NCI-H2029 treated with DMSO at 0.1 percent for 48 hours (cell line): ENCODE results near the gene LFNG.

ENCODE experiments used
- DNase-seq: peaks from one replicate; lab custom pipeline; 2025; lab: John Stamatoyannopoulos, UW

LFNG gene

DNA sequence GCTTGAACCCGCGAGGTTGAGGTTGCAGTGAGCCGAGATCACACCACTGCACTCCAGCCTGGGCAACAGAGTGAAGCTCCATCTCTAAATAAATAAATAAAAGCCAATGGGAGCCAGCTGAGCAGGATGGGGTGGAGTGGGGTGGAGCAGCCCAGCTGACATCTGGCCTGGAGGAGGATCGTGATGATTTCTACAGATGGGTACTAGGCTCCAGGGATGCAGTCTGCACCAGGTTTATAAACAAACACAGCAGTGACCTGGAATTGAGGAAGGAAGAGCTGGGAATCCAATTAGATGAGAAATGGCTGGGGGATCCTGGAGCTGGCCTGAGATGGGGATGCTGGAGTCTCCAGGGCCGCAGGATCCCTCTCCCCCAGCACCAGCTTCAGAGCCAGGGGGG is 36.1 kb upstream of the LFNG start:
- DNase-seq, result no peak

DNA sequence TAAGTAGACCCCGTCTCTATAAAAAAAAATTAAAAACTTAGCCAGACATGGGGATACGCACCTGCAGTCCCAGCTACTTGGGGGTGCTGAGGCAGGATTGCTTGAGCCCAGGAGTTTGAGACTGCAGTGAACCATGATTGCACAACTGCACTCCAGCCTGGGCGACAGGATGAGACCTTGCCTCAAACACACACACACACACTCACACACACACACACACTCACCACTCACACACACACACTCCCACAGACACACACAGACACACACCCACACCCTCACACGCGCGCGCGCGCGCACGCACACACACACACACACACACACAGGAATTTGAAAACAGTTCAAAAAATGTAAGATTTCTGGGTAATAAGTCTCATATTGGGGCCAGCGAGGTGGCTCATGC is 34.7 kb upstream of the LFNG start:
- no peak for DNase-seq

DNA sequence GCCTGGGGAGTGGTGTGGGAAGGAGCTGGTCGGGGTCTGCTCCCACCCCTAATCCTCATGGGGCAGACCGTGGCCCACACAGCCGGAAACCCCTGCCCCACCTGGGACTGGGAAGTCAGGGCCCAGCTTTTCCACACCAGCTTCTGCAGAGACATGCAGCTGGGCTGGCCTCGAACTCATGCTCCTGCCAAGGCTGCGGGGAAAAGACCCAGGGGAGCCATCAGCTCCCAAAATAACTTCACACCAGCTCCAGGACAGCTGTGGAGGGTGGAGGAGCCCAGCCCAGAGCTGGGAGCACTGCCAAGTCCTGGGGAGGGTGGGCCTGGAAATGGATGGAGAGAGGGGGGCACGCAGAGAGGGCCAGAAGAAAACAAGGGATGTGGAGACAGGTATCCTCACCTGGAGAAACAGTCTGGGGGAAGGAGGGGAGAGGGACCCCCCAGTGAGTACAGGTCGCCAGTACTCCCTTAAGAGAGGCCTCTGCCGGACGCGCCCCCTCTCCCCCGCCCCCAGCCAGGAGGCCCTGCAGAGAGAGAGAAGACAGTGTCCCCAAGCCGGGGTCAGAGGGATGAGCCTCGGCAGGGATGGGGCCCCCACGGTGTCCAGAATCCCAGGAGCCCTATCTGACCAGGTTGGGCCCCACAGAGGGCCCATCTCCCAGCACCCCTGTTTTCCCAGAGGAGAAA is 31.8 kb upstream of the LFNG start:
- DNase-seq, result no peak

DNA sequence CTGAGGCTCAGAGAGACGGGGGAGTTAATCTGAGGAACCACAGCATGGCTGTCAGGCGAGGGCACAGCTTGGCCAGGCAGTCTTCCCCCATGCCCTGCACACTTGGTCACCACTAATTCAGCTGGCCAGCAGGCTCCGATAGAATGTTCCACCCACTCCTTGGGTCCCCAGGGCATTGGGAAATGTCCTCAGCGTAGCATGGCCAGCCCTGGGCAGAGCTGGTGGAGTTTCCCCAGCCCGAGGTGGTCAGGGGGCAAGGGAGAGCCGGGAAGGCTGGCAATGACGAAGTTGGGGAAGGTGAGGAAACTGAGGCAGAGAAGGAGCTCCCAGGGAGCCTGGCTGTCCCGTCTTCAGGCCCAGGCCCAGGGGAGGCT is 31.3 kb upstream of the LFNG start:
- DNase-seq, result no peak

DNA sequence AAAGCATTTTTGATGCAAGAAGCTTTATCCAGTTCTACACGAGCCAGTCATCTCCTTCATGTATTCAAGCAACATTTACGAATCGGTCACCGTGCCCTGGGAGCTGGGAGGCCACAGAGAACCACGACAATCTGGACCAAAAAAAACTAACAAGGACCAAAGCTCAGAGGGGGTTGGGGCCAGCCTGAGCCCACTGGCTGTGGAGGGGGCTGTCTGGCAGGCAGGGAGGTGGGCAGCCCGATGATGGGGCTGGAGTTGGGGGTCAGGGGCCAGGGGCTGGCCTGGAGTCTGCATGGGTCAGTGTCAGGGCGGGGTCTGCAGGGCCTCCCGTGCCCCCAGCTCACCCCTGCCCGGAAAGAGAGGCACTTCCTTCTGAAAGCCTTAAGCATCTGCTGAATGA is 30.9 kb upstream of the LFNG start:
- DNase-seq, result no peak

DNA sequence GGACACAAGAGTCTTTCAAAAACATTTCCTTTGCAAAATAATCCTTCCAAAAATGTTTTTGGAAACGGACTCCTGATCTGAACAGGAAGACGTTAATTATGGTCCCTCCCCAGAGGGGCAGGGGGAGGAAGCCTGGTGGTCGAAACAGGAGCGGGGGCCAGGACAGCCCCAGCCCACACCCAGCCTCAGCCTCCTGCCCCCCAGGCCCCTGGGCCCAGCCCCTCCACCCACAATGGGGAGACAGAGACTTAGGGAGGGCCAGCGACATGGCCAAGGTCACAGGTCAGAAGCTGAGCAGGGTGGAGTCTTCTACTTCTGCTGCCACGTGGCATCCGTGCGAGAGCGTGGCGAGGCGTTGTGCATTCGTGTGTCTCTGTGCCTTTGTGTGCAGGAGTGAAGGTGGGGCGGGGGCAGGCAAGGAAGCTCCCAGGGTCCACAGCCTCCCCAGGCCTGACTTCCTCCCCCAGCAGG is 29.4 kb upstream of the LFNG start:
- no peak for DNase-seq

DNA sequence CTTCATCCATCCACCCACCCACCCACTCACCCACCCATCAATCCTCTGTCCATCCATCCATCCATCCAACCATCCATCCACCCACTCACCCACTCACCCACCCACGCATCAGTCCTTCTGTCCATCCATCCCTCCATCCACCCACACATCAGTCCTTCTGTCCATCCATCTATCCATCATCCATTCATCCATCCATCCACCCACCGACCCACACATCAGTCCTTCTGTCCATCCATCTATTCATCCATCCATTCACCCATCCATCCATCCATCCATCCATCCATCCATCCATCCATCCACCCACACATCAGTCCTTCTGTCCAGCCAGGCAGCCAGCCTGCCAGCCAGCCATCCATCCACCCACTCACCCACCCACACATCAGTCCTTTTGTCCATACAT is 27.5 kb upstream of the LFNG start:
- DNase-seq, result no peak

DNA sequence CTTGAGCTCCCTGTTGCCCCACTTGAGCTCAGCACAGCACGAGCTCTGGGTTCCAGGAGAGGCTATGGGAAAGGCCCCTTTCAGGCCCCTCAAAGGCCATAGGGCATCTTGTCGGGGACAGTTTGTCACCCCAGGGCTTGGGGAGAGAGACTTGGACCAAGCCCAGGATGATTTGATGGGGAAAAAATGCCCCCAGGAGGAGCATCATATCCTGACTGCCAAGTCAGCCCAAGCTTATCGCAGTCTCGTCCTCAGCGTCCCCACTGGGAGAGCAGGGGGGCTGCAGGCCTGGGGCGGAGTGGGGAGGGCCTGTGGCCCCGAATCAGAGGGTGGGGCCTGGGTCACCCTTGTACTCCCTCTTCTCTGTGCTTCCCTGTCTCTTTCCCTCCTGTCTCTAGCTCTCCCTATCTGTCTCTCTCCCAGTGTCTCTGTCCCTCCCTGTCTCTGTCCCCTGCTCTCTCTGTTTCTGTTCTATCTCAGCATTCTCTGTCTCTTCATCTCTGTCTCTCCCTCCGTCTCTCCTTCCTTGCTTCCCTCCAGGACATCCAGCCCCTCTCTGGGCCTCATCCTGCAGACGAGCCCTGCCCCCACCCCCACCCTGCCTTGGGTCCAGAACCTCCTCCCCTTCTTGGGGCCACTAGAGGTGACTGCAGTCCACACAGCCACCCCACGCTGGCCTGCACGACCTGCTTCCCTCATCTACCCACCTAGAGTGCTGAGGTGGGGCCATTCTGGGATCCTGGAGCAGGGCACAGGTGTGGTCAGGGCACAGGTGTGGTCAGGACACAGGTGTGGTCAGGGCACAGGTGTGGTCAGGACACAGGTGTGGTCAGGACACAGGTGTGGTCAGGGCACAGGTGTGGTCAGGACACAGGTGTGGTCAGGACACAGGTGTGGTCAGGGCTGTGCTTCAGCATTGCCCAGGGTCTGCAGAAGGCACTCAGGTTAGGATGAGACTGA is 26.1 kb upstream of the LFNG start:
- DNase-seq, result no peak

DNA sequence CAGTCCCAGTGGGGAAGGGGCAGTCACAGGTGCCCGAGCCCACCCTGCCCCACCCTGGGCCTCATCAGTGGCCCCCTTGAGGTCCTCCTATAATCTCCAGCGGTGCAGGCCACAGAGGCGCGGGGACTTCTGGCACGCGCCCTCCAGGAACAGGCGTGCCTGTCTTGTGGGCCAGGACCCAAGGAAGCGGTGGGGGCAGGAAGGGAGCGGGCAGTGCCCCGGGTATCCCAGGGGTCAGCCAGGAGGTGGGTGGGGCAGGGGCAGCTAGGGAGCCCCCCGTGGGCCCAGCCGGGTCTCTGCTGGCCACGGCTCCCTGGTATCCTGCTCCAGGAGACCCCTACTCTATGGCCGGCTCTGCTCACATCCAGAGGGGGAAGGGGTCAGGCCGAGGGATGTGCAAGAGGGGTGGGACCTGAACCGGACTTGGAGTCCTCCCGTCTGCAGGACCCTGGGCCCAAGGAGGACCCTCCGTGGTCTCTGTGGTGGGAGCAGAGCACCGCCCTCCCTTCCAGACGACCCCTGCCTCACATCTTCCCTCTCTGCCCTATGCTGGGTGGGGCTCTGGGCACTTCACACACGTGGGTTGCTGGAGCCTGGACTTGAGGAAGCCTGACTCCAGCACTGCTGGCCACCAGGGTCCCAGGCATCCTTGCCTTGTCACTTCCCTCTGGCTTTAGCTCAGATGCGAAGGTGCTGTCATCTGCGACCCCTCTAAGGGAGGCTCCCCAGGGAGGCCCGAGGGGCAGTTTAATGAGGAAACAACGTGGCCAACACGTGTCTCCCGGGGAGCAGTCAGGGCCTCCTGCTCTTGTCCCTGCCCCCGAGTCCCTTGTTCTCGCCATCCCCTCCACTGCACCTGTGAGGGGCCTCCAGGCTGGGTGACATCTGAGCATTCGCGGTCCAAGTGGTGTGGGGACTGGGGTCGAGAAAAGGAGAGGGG is 25.1 kb upstream of the LFNG start:
- DNase-seq, result no peak

DNA sequence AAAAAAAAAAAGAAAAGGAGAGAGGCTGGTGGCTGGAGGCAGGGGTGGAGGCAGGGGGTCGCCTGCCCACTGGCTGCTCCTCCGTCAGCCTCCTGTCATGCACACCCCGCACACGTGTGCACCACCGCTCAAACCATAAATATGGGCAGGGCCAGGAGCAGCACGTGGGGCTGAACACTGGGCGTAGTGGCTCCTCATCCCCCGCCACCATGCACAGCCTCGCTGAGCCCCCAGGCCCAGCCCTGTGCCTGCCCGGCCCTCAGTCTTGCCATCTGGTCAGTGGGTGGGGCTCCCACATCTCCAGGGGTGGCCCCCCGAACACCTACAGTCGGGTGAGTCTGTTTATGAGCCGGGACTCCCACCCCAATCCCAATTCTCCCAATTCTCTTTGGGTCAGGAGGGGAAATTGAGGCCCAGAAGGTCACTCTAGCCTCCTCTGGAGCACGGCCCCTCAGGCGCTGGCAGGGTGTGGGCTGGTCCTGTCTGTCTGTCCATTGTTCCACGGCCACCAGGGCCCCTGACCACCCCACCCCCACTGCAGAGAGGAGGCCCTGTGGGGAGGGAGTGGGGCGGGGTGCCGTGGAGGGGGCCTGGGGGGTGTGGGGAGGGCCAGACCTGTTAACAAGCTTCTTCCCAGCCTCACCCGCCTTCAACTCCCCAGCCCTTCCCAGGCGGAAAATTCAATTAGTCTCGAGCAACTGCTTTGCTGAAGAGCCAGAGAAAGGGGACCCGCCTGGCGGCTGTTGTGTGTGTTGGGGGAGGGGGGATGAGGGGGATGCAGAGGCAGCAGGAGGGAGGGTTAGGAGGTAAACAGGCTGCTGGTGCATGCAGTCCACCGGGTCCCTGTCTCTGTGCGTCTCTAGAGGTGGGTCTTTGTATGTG is 23.9 kb upstream of the LFNG start:
- DNase-seq, result no peak

DNA sequence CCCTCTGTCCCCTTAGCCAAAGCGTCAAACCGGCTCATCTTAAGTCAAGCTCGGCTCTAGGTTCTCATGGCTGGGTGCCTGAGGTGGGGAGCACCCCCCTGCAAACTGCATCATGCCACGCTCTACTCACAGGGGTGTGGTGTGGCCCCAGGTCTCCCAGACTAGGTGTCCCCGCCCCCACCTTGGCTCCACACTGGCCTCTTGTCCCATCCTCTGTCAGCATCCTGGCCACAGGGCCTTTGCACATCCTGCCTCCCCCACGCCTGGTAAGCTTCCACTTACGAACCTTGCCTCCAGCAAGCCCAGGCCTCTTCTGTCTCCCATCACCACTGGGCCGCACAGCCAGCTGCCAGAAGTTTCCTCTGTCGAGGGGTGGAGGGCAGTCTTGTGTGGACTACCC is 23.2 kb upstream of the LFNG start:
- no peak for DNase-seq

DNA sequence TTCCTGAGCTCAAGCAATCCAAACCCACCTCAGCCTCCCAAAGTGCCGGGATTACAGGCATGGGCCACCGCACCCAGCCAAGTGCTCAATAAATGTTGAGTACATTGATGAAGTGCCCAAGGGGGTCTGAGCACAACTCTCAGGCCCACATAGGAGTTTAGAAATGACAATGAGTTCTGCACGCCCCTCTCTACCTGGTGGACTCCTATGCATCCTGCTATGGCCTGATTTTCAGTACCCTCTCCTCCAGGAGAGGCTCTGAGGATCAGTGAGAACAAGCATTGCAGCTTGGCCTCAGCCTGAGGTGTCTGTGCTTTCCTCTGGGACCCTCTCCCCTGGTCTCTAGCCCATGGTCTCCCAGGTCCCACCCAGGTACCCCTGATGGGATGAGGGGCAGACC is 22.5 kb upstream of the LFNG start:
- DNase-seq, result no peak

DNA sequence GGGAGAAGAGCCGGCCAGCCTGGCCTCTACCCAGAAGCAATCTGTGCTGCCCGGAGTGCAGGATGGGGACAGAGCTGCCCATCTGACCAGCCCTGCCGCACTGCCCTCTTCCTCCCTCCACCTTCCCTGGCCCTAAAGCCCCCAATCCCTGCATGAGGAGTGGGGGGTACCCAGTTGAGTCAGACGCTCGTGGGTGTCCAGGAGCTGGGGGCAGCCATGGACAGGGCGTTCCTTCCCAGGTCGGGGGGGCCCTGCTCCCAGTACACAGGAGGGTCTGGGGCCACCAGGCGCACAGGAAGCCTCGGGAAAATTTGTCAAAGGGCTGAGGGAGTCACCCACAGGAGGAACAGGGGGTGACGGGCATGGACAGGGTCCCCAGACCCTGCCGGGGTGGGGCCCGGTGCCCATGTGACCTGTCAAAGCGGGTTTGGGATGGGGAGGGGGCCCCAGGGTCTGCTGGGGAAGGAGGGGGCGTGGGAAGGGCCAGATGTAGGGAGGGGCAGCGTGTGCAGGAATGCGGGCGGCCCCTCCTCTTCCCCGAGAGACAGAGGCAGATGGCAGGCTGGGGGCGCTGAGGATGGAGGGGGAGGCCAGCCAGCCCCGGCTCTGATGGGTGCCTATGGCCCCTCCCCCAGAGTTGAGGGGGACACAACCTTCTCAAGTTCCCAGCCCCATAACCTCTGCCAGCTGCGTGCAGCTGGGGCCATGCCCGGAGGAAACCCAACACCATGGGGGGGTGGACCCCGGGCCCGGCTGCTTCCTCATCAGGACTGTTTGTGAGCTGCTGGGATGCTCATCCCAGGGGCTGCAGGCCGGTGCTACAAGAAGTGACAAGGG is 21.9 kb upstream of the LFNG start:
- DNase-seq, result no peak

DNA sequence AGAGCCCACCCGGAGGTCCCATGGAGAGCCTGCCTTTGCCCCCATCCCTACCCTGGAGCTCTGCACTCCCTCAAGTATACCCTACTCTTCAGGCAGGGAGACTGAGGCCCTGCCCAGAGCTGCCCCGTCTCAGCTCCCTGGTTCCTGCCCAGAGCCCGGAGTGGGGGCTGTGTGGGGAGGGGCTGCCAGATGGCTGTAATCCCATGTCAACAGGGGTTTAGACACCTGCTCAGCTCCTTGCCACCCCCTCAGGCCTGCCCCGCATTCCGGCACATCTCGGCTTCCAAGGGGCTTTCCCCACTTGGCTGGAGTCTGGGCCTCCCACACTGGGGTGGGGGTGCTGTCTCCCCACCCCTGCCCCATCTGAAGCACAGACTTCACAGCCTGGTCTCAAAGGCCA is 20.9 kb upstream of the LFNG start:
- no peak for DNase-seq

DNA sequence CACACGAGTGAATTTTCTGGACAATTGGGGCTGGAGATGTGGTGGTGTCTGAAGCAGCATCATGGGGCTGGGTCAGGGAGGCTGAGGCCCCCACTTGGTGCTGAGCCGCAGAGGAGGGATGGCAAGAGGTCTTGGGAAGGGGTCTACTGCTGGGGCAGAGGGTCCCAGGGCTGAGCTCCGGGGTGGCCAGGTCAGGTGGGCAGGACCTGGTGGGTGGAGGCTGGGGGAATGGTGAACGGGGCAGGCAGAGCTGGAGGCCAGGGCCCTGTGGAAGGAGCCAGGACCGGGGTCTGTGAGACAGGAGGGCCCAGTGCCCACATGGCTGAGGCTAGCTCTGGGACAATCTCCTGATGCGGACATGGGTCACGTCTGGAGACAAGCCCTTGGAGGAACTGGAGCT is 20.4 kb upstream of the LFNG start:
- no peak for DNase-seq

DNA sequence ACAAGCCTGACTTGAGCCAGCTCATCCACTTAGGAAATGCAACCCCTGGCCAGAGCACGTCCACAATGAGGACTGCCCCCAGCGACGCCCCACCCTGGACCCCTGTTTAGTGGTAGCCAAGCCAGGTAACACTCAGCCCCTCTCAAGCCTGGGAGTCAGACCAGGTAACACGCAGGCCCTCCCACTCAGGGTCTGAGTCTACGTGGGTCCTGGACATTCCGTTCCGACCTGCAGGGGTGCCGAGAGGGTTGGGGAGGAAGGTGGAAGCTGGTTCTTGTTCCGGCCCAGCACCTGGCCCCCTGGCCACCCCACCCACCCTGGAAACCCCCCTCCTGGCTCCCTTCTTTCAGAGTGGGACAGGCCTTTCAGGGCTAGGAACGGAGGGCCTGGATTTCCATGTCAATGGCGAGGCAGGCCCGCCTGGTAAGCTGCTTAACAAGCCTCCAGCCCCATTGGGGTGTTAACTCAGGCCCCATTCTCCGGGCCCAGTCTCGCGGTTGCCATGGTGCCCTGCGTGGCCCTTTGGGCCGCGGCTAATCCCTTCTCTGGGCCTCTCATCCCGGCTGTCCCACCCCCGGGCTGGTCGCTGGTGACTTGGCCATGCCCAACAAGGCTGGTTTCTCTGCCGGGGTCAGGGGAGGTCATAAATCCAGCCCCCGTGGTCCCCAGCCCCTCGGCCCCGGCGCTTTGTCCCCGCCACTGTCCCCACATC is 19.7 kb upstream of the LFNG start:
- DNase-seq, result no peak

DNA sequence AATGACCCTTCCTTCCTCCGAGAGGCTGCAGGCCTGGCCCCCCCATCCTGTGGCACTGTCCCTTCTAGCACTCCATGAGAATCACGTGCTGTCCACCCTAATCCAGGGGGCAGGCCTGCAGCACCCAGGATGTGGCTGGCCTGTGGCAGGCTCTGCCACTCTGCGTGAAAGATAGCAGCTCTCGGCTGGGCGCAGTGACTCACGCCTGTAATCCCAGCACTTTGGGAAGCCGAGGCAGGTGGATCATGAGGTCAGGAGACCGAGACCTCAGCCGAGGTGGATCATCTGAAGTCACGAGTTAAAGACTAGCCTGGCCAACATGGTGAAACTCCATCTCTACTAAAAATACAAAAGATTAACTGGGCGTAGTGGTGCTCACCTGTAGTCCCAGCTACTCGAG is 18.9 kb upstream of the LFNG start:
- DNase-seq, result no peak

DNA sequence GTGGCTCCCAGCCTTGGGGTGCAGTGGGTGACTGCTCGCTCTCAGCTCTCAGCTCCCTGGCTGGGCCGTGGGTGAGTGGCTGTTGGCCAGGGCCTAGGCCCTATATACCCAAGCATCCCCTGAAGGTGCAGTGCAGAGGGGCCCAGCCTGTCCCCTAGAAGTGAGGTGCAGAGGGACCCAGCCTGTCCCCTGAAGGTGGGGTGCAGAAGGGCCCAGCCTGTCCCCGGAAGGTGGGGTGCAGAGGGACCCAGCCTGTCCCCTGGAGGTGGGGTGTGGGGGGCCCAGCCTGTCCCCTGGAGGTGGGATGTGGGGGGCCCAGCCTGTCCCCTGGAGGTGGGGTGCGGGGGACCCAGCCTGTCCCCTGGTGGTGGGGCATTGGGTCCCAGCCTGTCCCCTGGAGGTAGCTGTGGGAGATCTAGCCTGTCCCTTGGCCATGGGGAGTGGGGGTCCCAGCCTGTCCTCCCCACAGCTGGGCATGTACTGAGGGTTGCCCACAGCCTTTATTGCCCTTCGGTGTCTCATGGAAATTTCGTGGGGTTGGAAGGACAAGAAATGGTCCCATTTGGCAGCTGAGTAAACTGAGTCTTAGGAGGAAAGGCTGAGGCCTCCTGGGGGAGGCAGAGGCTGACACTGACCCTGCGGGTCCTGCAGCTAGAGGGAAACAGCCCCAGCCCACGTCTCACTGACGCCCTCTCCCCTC is 17.5 kb upstream of the LFNG start:
- no peak for DNase-seq

DNA sequence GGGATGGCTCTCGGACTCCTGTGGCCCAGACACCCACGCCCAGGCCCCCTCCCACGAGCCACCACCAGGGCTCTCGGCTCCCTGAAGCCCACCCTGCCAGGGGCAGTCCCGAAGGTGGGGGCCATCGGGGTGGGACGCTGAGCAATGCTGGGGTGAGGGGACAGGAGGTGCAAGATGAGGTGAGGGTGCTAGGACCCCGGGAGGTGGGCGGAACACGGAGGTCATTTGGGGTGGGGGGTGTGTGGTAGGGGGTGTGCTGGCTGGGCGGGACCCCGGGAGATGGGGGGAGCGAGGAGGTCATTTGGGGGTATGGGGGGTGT is 17.0 kb upstream of the LFNG start:
- DNase-seq, result no peak
